ENCODE measurements around the gene CHST8. TPM values are rescaled to one million over a fixed set of nuclear protein-coding genes. Genes with fewer than 3 reads are reported as not detected.

The CHST8 gene
- total and polyA plus RNA-seq, 4 donors = 3.3 to 17.7 (median 10.5) TPM

- 61% methylated on average over 4 of the region's 7 CpGs for WGBS (ENCODE audit: insufficient coverage)
Measured at GRCh38 chr19:33676999-33677665, 55.4 kb downstream of the CHST8 start.

GRCh38 chr19:33677745-33678426, 56.1 kb downstream of the CHST8 start:
- 60% methylated on average over 4 of the region's 5 CpGs for WGBS (ENCODE audit: insufficient coverage)
- H3K27me3 ChIP-seq (ENCODE audit: control insufficient read depth, insufficient read depth, low read length) = peaks cover 2% of the 10 kb centered on the region

More at GRCh38 chr19:33676999-33677665, 55.4 kb downstream of the CHST8 start:
- Histone ChIP-seq H3K36me3 (ENCODE audit: control insufficient read depth, insufficient read depth, low read length) (no peaks in the 10 kb centered on the region), H3K27me3 (ENCODE audit: control insufficient read depth, insufficient read depth, low read length) (no peaks in the 10 kb centered on the region), H3K27ac (ENCODE audit: low read depth, low read length) (no peak overlapping the region), H3K9me3 (ENCODE audit: control insufficient read depth, insufficient read depth, low read length) (no peaks in the 10 kb centered on the region), H3K4me1 (ENCODE audit: control insufficient read depth, insufficient read depth, low read length) (peaks cover 39% of the 10 kb centered on the region), H3K4me3 (ENCODE audit: low read depth, low read length) (no peak overlapping the region)
- no peak for DNase-seq (ENCODE audit: low read depth in 4 of 6, low spot score in 6 of 6)

DNA sequence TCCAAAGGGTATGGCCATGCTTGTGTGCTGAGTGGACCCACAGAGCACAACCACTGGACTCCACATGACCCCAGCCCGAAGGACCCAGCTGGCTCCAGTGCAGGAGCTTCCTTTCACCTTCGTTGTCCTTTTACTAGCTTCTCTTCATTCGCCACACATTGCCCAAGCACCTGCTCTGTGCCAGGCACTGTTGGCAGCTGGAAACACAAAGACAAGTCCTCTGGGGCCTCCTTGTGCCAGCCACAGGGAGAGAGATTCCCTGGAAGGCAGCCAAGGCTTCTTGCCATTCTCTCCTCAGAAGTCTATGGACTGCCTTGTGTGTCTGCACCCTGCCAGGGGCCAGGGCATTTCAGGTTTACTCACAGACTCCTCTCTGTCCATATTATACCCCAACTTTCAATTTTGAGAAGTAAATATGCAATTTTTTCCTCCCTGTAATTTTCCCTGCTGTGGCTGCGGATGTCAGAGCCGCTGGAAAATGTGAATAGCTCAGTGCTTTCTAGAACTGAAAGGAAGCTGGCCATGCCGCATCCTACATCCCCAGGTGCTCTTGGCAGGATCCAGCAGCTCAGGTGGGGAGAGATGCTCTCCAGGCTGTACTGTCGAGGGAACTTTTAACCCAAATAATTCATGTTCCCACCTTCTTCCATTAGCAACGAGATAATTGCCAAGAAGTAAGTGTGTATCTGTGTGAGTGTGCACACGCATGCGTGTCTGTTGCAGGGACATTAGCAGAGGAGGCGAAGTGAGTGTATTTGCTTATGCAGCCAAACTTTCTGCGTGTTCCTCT, 57.2 kb downstream of the CHST8 start:
- no peaks in the 10 kb centered on the region for H3K36me3 ChIP-seq (ENCODE audit: control insufficient read depth, insufficient read depth, low read length)
- H3K9me3 ChIP-seq (ENCODE audit: control insufficient read depth, insufficient read depth, low read length) = no peaks in the 10 kb centered on the region
- no peak overlapping the region for H3K4me3 ChIP-seq (ENCODE audit: low read depth, low read length)
- 34% methylated on average over 11 of the region's 12 CpGs for WGBS (ENCODE audit: insufficient coverage)
- DNase-seq (ENCODE audit: low read depth in 4 of 6, low spot score in 6 of 6) = peak in 5 of 6 donors; percentile 62 to 91 (median 69)
- peak overlapping the region; percentile 2 for H3K27ac ChIP-seq (ENCODE audit: low read depth, low read length)
- H3K27me3 ChIP-seq (ENCODE audit: control insufficient read depth, insufficient read depth, low read length) = peaks cover 9% of the 10 kb centered on the region
- peaks cover 45% of the 10 kb centered on the region for H3K4me1 ChIP-seq (ENCODE audit: control insufficient read depth, insufficient read depth, low read length)

More at GRCh38 chr19:33677745-33678426, 56.1 kb downstream of the CHST8 start:
- H3K4me1 ChIP-seq (ENCODE audit: control insufficient read depth, insufficient read depth, low read length) = peaks cover 39% of the 10 kb centered on the region
- no peak overlapping the region for H3K27ac ChIP-seq (ENCODE audit: low read depth, low read length)
- no peak overlapping the region for H3K4me3 ChIP-seq (ENCODE audit: low read depth, low read length)
- H3K9me3 ChIP-seq (ENCODE audit: control insufficient read depth, insufficient read depth, low read length) = no peaks in the 10 kb centered on the region
- DNase-seq (ENCODE audit: low read depth in 4 of 6, low spot score in 6 of 6) = no peak
- H3K36me3 ChIP-seq (ENCODE audit: control insufficient read depth, insufficient read depth, low read length) = no peaks in the 10 kb centered on the region

DNA sequence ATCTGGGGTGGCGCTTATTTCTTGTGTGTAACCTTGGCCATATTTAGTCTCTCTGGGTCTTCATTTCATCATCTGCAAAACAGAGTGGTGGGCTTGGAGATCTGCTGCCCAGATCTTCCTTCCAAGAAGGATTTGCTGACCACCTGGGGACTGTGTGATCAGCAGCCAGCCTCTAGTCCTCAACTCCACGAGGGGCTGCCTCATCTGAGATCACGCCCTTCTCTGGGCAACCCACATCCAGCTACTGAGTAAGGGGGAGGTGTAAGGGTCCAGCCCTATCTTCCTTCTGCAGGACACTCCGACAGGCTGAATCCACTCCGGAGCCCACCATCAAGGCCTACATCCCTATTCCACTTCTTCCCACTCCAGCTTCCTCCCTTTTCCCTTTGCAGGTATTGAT, 57.9 kb downstream of the CHST8 start:
- H3K4me3 ChIP-seq (ENCODE audit: low read depth, low read length) = no peak overlapping the region
- H3K27me3 ChIP-seq (ENCODE audit: control insufficient read depth, insufficient read depth, low read length) = peaks cover 14% of the 10 kb centered on the region
- DNase-seq (ENCODE audit: low read depth in 4 of 6, low spot score in 6 of 6) = no peak
- WGBS (ENCODE audit: insufficient coverage) = 86% methylated on average over 2 of the region's 5 CpGs
- peaks cover 45% of the 10 kb centered on the region for H3K4me1 ChIP-seq (ENCODE audit: control insufficient read depth, insufficient read depth, low read length)
- no peaks in the 10 kb centered on the region for H3K9me3 ChIP-seq (ENCODE audit: control insufficient read depth, insufficient read depth, low read length)
- no peak overlapping the region for H3K27ac ChIP-seq (ENCODE audit: low read depth, low read length)
- no peaks in the 10 kb centered on the region for H3K36me3 ChIP-seq (ENCODE audit: control insufficient read depth, insufficient read depth, low read length)

DNA sequence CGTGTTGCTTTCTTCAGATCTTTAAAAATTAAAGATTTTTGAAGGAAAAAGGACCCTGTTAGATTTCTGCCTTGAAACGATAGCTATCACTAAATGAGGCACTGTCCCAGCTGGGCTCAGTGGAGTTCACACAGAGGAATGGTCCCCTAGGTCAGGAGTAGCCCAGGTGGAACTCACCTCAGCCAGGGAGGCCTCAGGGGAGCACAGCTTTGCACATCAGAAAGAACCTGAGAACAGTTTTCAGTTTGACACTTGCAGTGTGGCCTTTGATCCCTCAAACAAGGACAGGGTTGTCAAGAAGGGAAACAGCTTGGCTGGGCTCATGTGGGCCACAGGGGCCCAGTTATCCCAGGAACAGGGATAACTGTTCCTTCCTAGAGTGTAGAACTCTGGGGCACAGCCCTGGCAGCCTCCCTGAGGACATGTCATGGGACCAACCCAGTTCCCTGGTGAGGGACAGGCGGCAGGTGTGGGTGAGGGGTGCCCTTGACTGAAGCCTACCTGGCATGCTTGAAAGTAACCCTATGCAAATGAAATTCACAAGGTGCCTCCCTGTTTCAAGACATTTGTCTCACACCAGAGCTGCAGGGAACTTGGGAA, 59.4 kb downstream of the CHST8 start:
- 88% methylated on average over 2 of the region's 3 CpGs for WGBS (ENCODE audit: insufficient coverage)
- H3K27me3 ChIP-seq (ENCODE audit: control insufficient read depth, insufficient read depth, low read length) = peaks cover 18% of the 10 kb centered on the region

GRCh38 chr19:33683881-33684537, 62.3 kb downstream of the CHST8 start:
- DNase-seq (ENCODE audit: low read depth in 4 of 6, low spot score in 6 of 6) = no peak
- H3K4me1 ChIP-seq (ENCODE audit: control insufficient read depth, insufficient read depth, low read length) = peaks cover 60% of the 10 kb centered on the region
- H3K9me3 ChIP-seq (ENCODE audit: control insufficient read depth, insufficient read depth, low read length) = no peaks in the 10 kb centered on the region
- no peak overlapping the region for H3K4me3 ChIP-seq (ENCODE audit: low read depth, low read length)
- WGBS (ENCODE audit: insufficient coverage) = 22% methylated on average over 23 of the region's 24 CpGs
- H3K36me3 ChIP-seq (ENCODE audit: control insufficient read depth, insufficient read depth, low read length) = peaks cover 4% of the 10 kb centered on the region
- H3K27ac ChIP-seq (ENCODE audit: low read depth, low read length) = no peak overlapping the region
- peaks cover 18% of the 10 kb centered on the region for H3K27me3 ChIP-seq (ENCODE audit: control insufficient read depth, insufficient read depth, low read length)

More for the DNA sequence above, 59.4 kb downstream of the CHST8 start:
- Histone ChIP-seq H3K36me3 (ENCODE audit: control insufficient read depth, insufficient read depth, low read length) (no peaks in the 10 kb centered on the region), H3K4me3 (ENCODE audit: low read depth, low read length) (no peak overlapping the region), H3K27ac (ENCODE audit: low read depth, low read length) (no peak overlapping the region), H3K4me1 (ENCODE audit: control insufficient read depth, insufficient read depth, low read length) (peaks cover 58% of the 10 kb centered on the region), H3K9me3 (ENCODE audit: control insufficient read depth, insufficient read depth, low read length) (no peaks in the 10 kb centered on the region)
- DNase-seq (ENCODE audit: low read depth in 4 of 6, low spot score in 6 of 6) = no peak

- no peak overlapping the region for H3K27ac ChIP-seq (ENCODE audit: low read depth, low read length)
- peaks cover 54% of the 10 kb centered on the region for H3K4me1 ChIP-seq (ENCODE audit: control insufficient read depth, insufficient read depth, low read length)
- H3K36me3 ChIP-seq (ENCODE audit: control insufficient read depth, insufficient read depth, low read length) = peaks cover 10% of the 10 kb centered on the region
- no peak overlapping the region for H3K4me3 ChIP-seq (ENCODE audit: low read depth, low read length)
- peak in 2 of 6 donors; percentile 74 to 91 for DNase-seq (ENCODE audit: low read depth in 4 of 6, low spot score in 6 of 6)
- peaks cover 18% of the 10 kb centered on the region for H3K27me3 ChIP-seq (ENCODE audit: control insufficient read depth, insufficient read depth, low read length)
- no peaks in the 10 kb centered on the region for H3K9me3 ChIP-seq (ENCODE audit: control insufficient read depth, insufficient read depth, low read length)
- WGBS (ENCODE audit: insufficient coverage) = 7% methylated on average over 37 of the region's 42 CpGs
Measured at GRCh38 chr19:33684538-33685232, 62.9 kb downstream of the CHST8 start.

DNA sequence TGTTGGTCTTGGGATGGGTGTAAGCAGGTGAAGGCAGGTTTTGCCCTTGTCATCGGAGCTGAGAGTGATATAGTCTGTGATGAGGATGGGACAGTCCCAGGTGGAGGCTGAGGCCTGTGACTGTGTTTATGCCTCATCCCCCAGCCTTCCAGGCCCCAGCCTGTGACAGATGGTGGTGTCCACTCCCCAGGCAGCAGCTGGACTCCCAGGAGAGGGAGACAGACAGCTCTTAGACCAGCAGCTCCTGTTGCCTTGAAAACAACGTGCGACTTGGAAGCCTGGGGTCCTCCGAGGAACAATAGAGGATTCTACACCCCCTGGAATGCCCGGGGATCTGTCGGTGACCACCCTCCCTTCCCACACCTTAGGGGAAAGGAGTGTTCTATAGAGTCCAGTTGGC, 63.8 kb downstream of the CHST8 start:
- peaks cover 61% of the 10 kb centered on the region for H3K4me1 ChIP-seq (ENCODE audit: control insufficient read depth, insufficient read depth, low read length)
- DNase-seq (ENCODE audit: low read depth in 4 of 6, low spot score in 6 of 6) = peak in 1 of 6 donors; percentile 21
- H3K9me3 ChIP-seq (ENCODE audit: control insufficient read depth, insufficient read depth, low read length) = no peaks in the 10 kb centered on the region
- H3K36me3 ChIP-seq (ENCODE audit: control insufficient read depth, insufficient read depth, low read length) = peaks cover 19% of the 10 kb centered on the region
- WGBS (ENCODE audit: insufficient coverage) = 63% methylated on average over 6 of the region's 6 CpGs
- H3K4me3 ChIP-seq (ENCODE audit: low read depth, low read length) = no peak overlapping the region
- H3K27me3 ChIP-seq (ENCODE audit: control insufficient read depth, insufficient read depth, low read length) = peaks cover 18% of the 10 kb centered on the region
- H3K27ac ChIP-seq (ENCODE audit: low read depth, low read length) = no peak overlapping the region

All from spinal cord (tissue), 10 donors.